ACHN (cell line): ENCODE results near the gene KDM7A.
"Not testable (repeated sequence)": the region's sequence is repeated elsewhere in the genome, so short reads cannot be mapped to it uniquely, and the experiment has no call there.

Experiments used
- DNase-seq: peaks from one replicate; pipeline ENCODE4 v3.0.0-alpha.2; 2015
- in situ Hi-C: cut with HindIII; loops from 2 replicates; pipeline ENCODE4 v1.10.0; 2017; ENCODE audit warnings: low sequenced_read_pairs, low pct_ligation_motif_present, low pct_unique_long_range_greater_than_20kb

The KDM7A gene

DNA sequence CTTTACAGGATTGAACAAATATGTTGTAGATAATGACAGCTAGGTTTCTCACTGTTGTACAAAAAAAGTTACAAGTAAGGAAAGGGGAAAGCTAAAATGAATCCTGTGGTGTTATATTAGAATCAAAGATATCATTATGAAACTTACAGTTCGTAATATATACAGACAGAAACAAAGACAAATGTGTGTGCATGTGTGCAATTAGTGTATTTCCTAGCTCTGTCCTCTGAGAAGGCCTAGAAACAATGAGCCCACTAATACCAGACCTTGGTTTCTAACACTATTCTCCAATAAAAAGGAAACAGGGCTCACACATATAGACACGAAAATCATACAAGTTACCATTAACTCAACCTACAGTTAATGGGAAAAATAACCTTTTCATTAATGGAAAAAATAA lies 8.0 kb downstream of the KDM7A start:
- in situ Hi-C loops: no loop called here

DNA sequence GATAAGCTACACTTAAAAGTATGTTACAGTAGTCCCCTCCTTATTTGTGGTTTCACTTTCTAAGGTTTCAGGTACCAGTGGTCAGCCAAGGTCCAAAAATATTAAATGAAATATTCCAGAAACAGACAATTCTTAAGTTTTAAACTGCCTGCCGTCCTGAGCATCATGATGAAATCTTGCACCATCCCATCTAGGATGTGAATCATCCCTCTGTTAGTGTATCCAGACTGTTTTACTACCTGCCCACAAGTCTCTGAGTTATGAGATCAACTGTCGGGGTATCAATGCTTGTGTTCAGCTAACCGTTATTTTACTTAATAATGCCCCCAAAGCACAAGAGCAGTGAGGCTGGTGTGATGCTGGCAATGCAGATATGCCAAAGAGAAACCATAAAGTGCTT lies 11.4 kb downstream of the KDM7A start:
- in situ Hi-C loops: no loop called here
- peak; percentile 88 for DNase-seq

More for the DNA sequence above, 8.0 kb downstream of the KDM7A start:
- no peak for DNase-seq

DNA sequence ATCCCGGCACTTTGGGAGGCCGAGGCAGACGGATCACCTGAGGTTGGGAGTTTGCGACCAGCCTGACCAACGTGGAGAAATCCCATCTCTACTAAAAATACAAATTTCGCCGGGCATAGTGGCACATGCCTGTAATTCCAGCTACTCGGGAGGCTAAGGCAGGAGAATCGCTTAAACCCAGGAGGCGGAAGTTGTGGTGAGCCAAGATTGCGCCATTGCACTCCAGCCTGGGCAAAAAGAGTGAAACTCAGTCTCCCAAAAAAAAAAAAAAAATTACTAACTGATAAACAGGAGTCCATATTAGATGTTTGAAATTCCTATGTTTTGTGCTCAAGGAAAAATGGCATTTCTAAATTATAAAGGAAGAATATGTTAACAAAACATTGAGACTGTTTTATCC lies 14.7 kb downstream of the KDM7A start:
- DNase-seq, in situ Hi-C loops: not testable (repeated sequence)

GRCh38 chr7:140161047-140161446 lies 15.7 kb downstream of the KDM7A start:
- in situ Hi-C loops: no loop called here
- DNase-seq: no peak

DNA sequence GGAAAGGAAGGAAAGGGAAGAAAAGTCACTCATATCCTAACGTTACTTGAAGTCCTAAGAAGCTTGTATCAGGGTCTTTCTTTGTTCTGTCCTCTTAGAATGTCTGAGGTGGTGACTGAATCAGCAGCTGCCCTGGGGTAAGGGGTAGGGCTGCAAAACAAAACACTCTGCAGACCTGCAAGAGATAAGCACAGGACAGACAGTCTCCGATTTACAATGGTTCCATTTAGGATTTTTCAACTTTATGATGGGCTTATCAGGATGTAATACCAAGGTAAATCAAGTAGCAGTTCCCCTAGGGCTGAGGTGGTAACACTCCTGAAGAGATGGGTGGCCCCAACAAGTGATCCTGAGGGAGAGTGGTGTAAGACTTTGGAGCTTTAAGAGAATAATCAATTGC lies 16.5 kb downstream of the KDM7A start:
- in situ Hi-C loops: no loop called here
- DNase-seq: no peak

DNA sequence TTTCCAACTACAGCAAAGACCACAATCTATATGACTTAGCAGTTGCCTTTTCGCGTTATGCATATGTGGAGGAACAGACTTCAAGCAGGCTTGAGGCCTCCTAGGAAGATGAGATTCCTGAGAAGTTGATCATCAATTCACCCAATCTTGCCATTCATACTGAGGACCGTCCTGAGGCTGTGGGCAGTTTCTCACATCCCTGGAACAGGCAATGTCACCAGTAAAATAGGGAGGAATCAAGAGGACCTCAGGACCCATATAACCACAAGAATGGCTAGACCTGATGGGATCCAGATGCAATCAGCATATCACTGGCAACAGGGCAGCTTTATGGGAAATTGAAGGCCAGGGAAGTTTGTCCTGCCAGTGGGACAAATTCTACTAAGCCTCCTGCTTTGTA lies 17.3 kb downstream of the KDM7A start:
- no peak for DNase-seq
- in situ Hi-C loops: no loop called here

DNA sequence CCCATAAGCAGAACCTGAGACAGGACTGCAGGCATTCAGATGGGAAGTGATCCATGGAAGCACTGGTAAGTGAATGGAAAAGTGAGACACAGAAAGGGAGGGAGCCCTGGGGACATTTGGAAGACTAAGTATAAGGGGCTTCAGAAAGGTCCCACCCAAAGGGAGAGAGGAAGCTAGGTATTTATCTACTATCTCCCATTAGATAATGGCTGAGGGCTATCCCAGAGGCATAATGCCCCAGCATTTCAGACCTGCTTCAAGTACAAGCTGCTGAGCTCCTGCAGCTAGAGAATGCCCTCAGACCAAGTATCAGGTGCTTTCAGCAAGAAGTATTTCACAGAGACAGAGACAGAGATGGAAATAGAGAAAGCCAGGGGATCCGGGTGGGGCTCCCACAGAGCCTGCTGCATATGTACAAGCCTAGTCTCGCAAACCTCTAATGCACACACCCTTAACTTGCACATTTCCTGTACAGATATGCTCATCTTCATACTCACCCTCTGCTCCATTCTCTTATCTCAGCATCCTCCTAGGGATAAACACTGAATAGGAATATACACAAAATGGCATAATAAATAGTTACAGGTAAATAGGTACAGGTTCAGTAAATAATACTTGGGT lies 20.2 kb downstream of the KDM7A start:
- in situ Hi-C loops: no loop called here

DNA sequence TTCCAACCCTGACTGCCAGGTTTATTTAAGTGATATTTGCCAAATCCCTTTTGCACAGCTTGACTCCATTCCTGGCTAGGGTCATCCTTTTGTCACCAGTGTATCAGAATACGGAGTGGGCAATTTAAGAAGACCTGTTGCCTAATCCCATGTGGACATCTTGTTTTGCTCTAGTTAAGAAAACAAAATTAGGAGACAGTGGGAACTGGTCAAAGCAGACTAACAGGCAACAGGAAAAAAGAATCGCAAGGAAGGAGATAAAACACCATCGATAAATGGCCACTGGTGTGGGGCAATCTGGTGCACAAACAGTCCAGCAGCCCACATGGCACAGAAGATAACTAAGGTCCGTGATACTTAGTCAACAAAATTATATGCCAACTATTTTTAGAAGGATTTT lies 21.4 kb downstream of the KDM7A start:
- no peak for DNase-seq
- in situ Hi-C loops: no loop called here

More for the DNA sequence above, 20.2 kb downstream of the KDM7A start:
- DNase-seq: no peak

DNA sequence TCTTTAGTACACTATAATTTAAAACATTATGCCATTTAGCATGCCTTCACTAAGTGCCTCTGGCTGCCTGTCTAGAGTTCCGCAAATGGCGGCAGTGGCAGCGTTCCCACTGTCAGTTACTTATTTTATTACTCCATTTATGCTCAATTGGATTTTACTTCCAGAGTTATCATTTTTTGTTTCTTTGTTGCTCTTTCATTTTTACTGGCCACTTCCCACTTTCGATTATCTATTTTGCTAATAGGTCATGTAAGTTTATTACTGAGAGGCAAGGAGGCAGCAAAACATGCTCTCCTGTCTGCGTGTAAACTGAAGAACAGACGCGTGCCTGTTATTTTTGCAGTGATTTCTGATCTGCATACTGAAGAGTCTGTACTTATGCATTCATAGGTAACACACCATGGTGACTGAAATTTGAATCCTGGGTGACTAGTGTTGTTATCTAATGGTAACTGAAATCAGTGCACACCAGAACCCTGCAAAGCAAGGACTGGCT lies 23.1 kb downstream of the KDM7A start:
- no peak for DNase-seq
- in situ Hi-C loops: no loop called here

GRCh38 chr7:140146574-140146973 lies 30.2 kb downstream of the KDM7A start:
- peak; percentile 27 for DNase-seq
- in situ Hi-C loops: no loop called here

GRCh38 chr7:140145709-140146108 lies 31.1 kb downstream of the KDM7A start:
- no peak for DNase-seq
- in situ Hi-C loops: no loop called here

- DNase-seq: no peak
- in situ Hi-C loops: no loop called here
Observed at GRCh38 chr7:140144821-140145220, 32.0 kb downstream of the KDM7A start.

DNA sequence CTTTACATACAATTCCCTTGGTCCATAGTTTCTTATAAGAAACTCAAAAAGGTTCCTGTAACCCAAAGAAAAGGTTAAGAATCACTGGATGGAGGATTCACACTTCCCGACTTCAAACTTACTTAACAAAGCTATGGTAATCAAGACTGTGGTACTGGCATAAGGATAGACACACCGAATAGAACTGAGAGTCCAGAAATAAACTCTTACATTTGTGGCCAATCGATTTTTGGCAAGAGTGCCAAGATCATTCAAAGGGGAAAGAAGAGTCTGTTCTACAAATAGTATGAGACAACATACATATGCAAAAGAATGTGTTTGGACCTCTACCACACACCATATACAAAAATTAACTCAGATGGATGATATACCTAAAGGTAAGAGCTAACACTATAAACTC lies 32.8 kb downstream of the KDM7A start:
- in situ Hi-C loops: no loop called here
- no peak for DNase-seq

DNA sequence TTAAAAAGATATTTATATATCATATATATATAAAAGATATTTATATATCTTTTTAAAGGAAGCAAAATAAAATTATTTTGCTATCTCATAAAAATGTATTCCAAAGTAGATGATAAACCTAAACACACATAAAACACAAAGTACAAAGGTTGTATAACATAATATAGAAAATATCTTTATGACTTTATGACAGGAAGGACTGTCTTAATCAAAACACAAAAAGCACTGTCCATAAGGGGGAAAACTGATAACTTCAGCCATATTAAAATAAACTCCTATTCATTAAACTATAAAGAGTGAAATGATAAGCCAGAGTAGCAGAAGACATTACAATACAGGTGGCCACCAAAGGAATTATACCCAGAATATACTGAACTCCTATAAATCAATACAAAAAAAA lies 34.8 kb downstream of the KDM7A start:
- in situ Hi-C loops: no loop called here
- DNase-seq: no peak

DNA sequence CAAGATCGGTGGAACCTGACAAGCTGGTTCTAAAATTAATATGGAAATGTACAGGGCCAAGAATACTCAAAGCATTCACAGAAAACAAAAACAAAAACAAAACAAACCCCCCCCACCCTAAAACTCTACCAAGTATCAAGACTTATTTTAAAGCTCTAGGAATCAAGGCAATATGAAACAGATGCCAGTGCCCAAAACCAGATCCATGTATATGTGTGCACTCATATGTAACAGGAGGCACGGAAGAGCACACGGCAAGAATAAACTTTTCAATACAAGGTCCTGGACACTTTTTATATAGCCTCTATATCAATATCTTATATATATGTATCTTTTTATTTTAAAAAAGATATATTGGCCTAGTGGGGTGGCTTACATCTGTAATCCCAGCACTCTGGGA lies 35.5 kb downstream of the KDM7A start:
- DNase-seq: no peak
- in situ Hi-C loops: no loop called here

- in situ Hi-C loops: no loop called here
- DNase-seq: no peak
Observed at GRCh38 chr7:140137078-140137477, 39.7 kb downstream of the KDM7A start.

DNA sequence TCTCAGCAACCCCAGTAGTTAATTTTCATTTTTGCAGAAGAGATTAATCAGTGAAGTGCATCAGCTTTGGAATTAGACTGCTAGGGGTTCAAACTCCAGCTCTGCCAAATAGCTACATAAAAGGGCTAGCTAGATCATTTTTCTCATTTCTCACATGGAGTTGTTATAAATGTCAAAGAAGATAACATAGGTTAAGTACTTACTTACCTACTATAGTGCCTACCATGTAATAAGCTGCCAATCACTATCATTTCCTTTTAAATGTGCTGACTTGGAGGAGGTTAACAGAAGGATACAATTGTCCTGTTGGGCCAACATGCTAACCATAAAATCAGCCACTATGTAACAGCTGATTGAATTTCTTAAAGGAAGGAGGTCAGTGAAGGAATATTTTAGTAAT lies 40.7 kb downstream of the KDM7A start:
- in situ Hi-C loops: no loop called here
- no peak for DNase-seq

GRCh38 chr7:140134039-140134438 lies 42.7 kb downstream of the KDM7A start:
- DNase-seq: no peak
- in situ Hi-C loops: no loop called here

GRCh38 chr7:140127360-140128127 lies 49.2 kb downstream of the KDM7A start:
- in situ Hi-C loops: no loop called here

GRCh38 chr7:140126435-140127034 lies 50.2 kb downstream of the KDM7A start:
- in situ Hi-C loops: no loop called here
- no peak for DNase-seq

More at GRCh38 chr7:140127360-140128127, 49.2 kb downstream of the KDM7A start:
- no peak for DNase-seq
